HepG2 (cell line): ENCODE results near the gene CAPZA1. TPM values are rescaled to one million over a fixed set of nuclear protein-coding genes. Genes with fewer than 3 reads are reported as not detected.

Experiments used
- BHLHE40 ChIP-seq: IDR thresholded peaks from 2 replicates; pipeline ENCODE4 v1.6.1; 2011; ENCODE audit warnings: low read length, improper control_type of control experiment
- BORCS8-MEF2B ChIP-seq: sonication (generic); formaldehyde crosslinking; IDR thresholded peaks from 2 replicates; pipeline ENCODE4 v1.8.0; 2022; ENCODE audit warnings: mild to moderate bottlenecking, missing genetic modification reagents
- CREB1 ChIP-seq, 2 experiments: fragments of 450-650 bp in 1 of 2; IDR thresholded peaks; 2 replicates each; pipeline ENCODE4 v1.6.1; 2016 to 2017; ENCODE audit warnings: control low read depth in 1 of 2, mild to moderate bottlenecking in 1 of 2, missing compliant biosample characterization in 1 of 2, missing genetic modification characterization in 1 of 2
- DR1 ChIP-seq: sonication (generic); formaldehyde crosslinking; IDR thresholded peaks from 2 replicates; pipeline ENCODE4 v1.8.0; 2021; ENCODE audit warnings: mild to moderate bottlenecking, missing genetic modification reagents, inconsistent platforms
- FOXJ3 ChIP-seq: sonication (generic); formaldehyde crosslinking; IDR thresholded peaks from 2 replicates; pipeline ENCODE4 v1.4.0; 2020; ENCODE audit warnings: missing genetic modification reagents, mild to moderate bottlenecking, borderline replicate concordance
- GATAD1 ChIP-seq: IDR thresholded peaks from 2 replicates; pipeline ENCODE4 v1.6.1; 2016; ENCODE audit warnings: missing genetic modification reagents, missing compliant biosample characterization
- GFI1 ChIP-seq: sonication (generic); formaldehyde crosslinking; IDR thresholded peaks from 2 replicates; pipeline ENCODE4 v1.5.0; 2020; ENCODE audit warnings: missing genetic modification reagents, mild to moderate bottlenecking, borderline replicate concordance
- GTF2F1 ChIP-seq: fragments of 150-350 bp; IDR thresholded peaks from 2 replicates; pipeline ENCODE4 v1.6.1; 2014; ENCODE audit warnings: low read length
- GZF1 ChIP-seq: sonication (generic); formaldehyde crosslinking; IDR thresholded peaks from 2 replicates; pipeline ENCODE4 v1.5.1; 2020; ENCODE audit warnings: mild to moderate bottlenecking, missing genetic modification reagents
- HNF4G ChIP-seq, 2 experiments: sonication (generic) in 1 of 2; formaldehyde crosslinking in 1 of 2; IDR thresholded peaks; 2 replicates each; pipeline versions ENCODE4 v1.4.0 to v1.6.1; 2011 to 2020; ENCODE audit warnings: borderline replicate concordance in 2 of 2, low read depth in 2 of 2, mild to moderate bottlenecking in 2 of 2, low read length in 1 of 2, missing genetic modification reagents in 1 of 2, moderate library complexity in 1 of 2
- NBN ChIP-seq: fragments of 450-650 bp; conservative IDR thresholded peaks from 2 replicates; pipeline ENCODE4 v1.6.1; 2017
- NR2F1 ChIP-seq, 2 experiments: fragments of 450-650 bp in 1 of 2; formaldehyde crosslinking in 1 of 2; IDR thresholded peaks; 2 replicates each; pipeline versions ENCODE4 v1.5.0 to v1.6.1; 2016 to 2020; ENCODE audit warnings: mild to moderate bottlenecking in 1 of 2, missing compliant biosample characterization in 1 of 2, missing genetic modification reagents in 1 of 2, moderate library complexity in 1 of 2
- PPARG ChIP-seq: conservative IDR thresholded peaks from 2 replicates; pipeline ENCODE4 v1.6.1; 2016; ENCODE audit warnings: missing biosample characterization, missing genetic modification reagents
- RBM22 ChIP-seq: fragments of 200-400 bp; formaldehyde crosslinking; optimal IDR thresholded peaks from 2 replicates; pipeline ENCODE3; 2017; ENCODE audit warnings: mild to moderate bottlenecking, low read length, moderate library complexity
- SMAD1 ChIP-seq: sonication (generic); formaldehyde crosslinking; IDR thresholded peaks from 2 replicates; pipeline ENCODE4 v1.4.0; 2020; ENCODE audit warnings: missing genetic modification reagents, low read depth, mild to moderate bottlenecking, borderline replicate concordance
- ZEB1 ChIP-seq: IDR thresholded peaks from 2 replicates; pipeline ENCODE4 v1.6.1; 2012; ENCODE audit warnings: mild to moderate bottlenecking, low read depth, inconsistent platforms; ENCODE audit not compliant: insufficient replicate concordance
- ZNF20 ChIP-seq: sonication (generic); formaldehyde crosslinking; IDR thresholded peaks from 2 replicates; pipeline ENCODE4 v1.4.0; 2020; ENCODE audit warnings: mild to moderate bottlenecking, moderate library complexity, missing genetic modification reagents
- ZNF263 ChIP-seq: sonication (generic); formaldehyde crosslinking; IDR thresholded peaks from 2 replicates; pipeline ENCODE4 v1.4.0; 2020; ENCODE audit warnings: missing genetic modification reagents
- ZNF350 ChIP-seq: sonication (generic); formaldehyde crosslinking; IDR thresholded peaks from 2 replicates; pipeline ENCODE4 v1.4.0; 2020; ENCODE audit warnings: mild to moderate bottlenecking, low read depth, missing genetic modification reagents, borderline replicate concordance
- ZNF605 ChIP-seq: sonication (generic); formaldehyde crosslinking; IDR thresholded peaks from 2 replicates; pipeline ENCODE4 v1.8.0; 2022; ENCODE audit warnings: mild to moderate bottlenecking, missing genetic modification reagents
- polyA plus RNA-seq, 8 experiments: library from polyadenylated mRNA; depleted of rRNA in 3 of 8; stranded (reverse) in 7 of 8; unstranded in 1 of 8; fragments of >200 nt; fragmentation: Illumina TruSeq in 4 of 8; extraction: Trizol in 4 of 8; gene quantifications; 2 replicates each; pipeline versions ENCODE4 v1.2.1 to v1.2.3, GENCODE V29; 2011 to 2016; ENCODE audit warnings: low read depth in 4 of 8, missing spikeins in 1 of 8, mixed read lengths in 1 of 8; ENCODE audit not compliant: insufficient read depth in 1 of 8
- total RNA-seq, 5 experiments: library from RNA; depleted of rRNA; stranded (reverse); fragments of >200 nt; fragmentation: Illumina TruSeq; extraction: Trizol; gene quantifications; 2 replicates each; pipeline ENCODE4 v1.2.3, GENCODE V29; 2016; ENCODE audit warnings: low read depth in 1 of 5
- TF ChIP-seq, protein P1 (sequence below): sonication (generic); IDR thresholded peaks from 2 replicates; pipeline ENCODE4 v1.6.1; 2016; ENCODE audit warnings: low read depth, borderline replicate concordance
- TF ChIP-seq, protein P2 (sequence below): sonication (generic); formaldehyde crosslinking; conservative IDR thresholded peaks from 2 replicates; pipeline ENCODE4 v1.8.0; 2022; ENCODE audit warnings: mild to moderate bottlenecking, moderate library complexity, missing genetic modification reagents
- TF ChIP-seq, protein P3 (sequence below): sonication (generic); formaldehyde crosslinking; IDR thresholded peaks from 2 replicates; pipeline ENCODE4 v1.5.0; 2020; ENCODE audit warnings: missing genetic modification reagents

The CAPZA1 gene
- total and polyA plus RNA-seq, 2 of the 13 experiments (the other 11 are each of a cell fraction or from before 2014, with no cell fraction given) = 67.0 to 117 TPM

DNA sequence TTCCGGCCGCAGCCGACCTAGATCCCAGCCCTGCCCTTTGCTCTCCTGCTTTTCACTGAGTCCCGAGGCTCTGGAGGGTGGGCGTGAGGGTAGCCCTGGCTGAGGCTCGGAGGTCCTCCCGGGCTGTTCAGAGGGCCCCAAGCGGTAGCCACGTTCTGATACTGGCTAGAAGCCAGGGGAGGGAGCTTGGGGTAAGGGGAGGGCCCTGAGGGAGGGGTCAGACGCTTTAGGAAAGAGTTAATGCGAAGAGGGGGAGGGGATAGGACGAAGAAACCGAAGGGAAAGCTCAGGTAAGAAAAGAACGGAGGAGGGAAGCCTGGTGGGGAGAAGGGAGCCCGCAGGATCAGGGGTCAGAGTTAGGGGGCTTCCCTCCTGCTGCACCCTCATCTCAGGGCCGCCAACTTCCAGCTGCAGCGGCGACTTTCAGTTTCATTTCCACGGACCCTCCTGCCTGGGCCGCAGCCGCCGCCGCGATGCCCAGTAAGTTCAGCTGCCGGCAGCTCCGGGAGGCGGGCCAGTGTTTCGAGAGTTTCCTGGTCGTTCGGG is 54.9 kb downstream of the CAPZA1 start, which contains the start of gene MOV10 (continued):
- TF ChIP-seq HNF4G (IDR thresholded peaks at IDR 0.05; ENCODE audit: borderline replicate concordance, low read depth, low read length) (no peak), HNF4G (CRISPR knock-in tag; IDR thresholded peaks at IDR 0.05; ENCODE audit: borderline replicate concordance, low read depth) (no peak), GATAD1 (CRISPR knock-in tag) (peak; percentile 5; the same call in 1 of the 2 replicates), BORCS8-MEF2B (CRISPR knock-in tag) (peak; percentile 66), PPARG (CRISPR knock-in tag) (no peak; the same call in 1 of the 2 replicates), ZNF350 (CRISPR knock-in tag) (peak; percentile 30; the same call in 1 of the 2 replicates), ZEB1 (peak; percentile 33), ZNF263 (CRISPR knock-in tag) (peak; percentile 23), BHLHE40 (no peak), CREB1 (IDR thresholded peaks at IDR 0.05) (no peak), CREB1 (CRISPR knock-in tag; IDR thresholded peaks at IDR 0.05) (0 out of 2 replicates have a peak, but pooled peaks have one; percentile 4), GFI1 (CRISPR knock-in tag) (no peak; the same call in 1 of the 2 replicates), ZNF605 (CRISPR knock-in tag) (0 out of 2 replicates have a peak, but pooled peaks have one; percentile 14), NR2F1 (CRISPR knock-in tag; IDR thresholded peaks at IDR 0.05) (peak in 1 of 2 experiments; percentile 32; a peak in 1 of 4 replicates), GZF1 (CRISPR knock-in tag) (0 out of 2 replicates have a peak, but pooled peaks have one; percentile 15), GTF2F1 (no peak), SMAD1 (CRISPR knock-in tag) (no peak), DR1 (CRISPR knock-in tag) (no peak), NBN (no peak), RBM22 (peak; percentile 13), FOXJ3 (CRISPR knock-in tag) (0 out of 2 replicates have a peak, but pooled peaks have one; percentile 39), ZNF20 (CRISPR knock-in tag) (no peak)
- TF ChIP-seq, protein P1, sequence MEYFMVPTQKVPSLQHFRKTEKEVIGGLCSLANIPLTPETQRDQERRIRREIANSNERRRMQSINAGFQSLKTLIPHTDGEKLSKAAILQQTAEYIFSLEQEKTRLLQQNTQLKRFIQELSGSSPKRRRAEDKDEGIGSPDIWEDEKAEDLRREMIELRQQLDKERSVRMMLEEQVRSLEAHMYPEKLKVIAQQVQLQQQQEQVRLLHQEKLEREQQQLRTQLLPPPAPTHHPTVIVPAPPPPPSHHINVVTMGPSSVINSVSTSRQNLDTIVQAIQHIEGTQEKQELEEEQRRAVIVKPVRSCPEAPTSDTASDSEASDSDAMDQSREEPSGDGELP = peak; percentile 20; the same call in 1 of the 2 replicates
- TF ChIP-seq, protein P2, sequence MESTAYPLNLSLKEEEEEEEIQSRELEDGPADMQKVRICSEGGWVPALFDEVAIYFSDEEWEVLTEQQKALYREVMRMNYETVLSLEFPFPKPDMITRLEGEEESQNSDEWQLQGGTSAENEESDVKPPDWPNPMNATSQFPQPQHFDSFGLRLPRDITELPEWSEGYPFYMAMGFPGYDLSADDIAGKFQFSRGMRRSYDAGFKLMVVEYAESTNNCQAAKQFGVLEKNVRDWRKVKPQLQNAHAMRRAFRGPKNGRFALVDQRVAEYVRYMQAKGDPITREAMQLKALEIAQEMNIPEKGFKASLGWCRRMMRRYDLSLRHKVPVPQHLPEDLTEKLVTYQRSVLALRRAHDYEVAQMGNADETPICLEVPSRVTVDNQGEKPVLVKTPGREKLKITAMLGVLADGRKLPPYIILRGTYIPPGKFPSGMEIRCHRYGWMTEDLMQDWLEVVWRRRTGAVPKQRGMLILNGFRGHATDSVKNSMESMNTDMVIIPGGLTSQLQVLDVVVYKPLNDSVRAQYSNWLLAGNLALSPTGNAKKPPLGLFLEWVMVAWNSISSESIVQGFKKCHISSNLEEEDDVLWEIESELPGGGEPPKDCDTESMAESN = peak; percentile 44; the same call in 1 of the 2 replicates
- TF ChIP-seq, protein P3, sequence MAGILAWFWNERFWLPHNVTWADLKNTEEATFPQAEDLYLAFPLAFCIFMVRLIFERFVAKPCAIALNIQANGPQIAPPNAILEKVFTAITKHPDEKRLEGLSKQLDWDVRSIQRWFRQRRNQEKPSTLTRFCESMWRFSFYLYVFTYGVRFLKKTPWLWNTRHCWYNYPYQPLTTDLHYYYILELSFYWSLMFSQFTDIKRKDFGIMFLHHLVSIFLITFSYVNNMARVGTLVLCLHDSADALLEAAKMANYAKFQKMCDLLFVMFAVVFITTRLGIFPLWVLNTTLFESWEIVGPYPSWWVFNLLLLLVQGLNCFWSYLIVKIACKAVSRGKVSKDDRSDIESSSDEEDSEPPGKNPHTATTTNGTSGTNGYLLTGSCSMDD (CRISPR knock-in tag) = no peak
